OCI-LY3 (cell line): Measurements from ENCODE around the gene LAMA3.

Experiments used
- H2AFZ ChIP-seq: fragments of 200-600, 300-600 bp; shearing (Covaris generic); 2 replicates; pipeline ENCODE4 v1.6.0; 2014; ENCODE audit warnings: antibody characterized with exemption, low read depth, low read length
- H3K27ac ChIP-seq: fragments of 200-600, 300-600 bp; sonication (generic); 2 replicates; pipeline ENCODE4 v1.5.1; 2014; ENCODE audit warnings: mild to moderate bottlenecking, low read length, moderate library complexity, mixed read lengths
- H3K27me3 ChIP-seq: fragments of 200-600, 300-600 bp; sonication (generic); 2 replicates; pipeline ENCODE4 v1.6.1; 2014; ENCODE audit warnings: low read depth, low read length, mixed read lengths
- H3K36me3 ChIP-seq: fragments of 200-600, 300-600 bp; sonication (generic); replicated peaks from 2 replicates; pipeline ENCODE3; 2014; ENCODE audit warnings: low read depth, low read length, mixed read lengths
- H3K4me1 ChIP-seq: fragments of 300-600, 200-600 bp; sonication (generic); 2 replicates; pipeline ENCODE4 v1.6.1; 2014; ENCODE audit warnings: low read length, mixed read lengths
- H3K4me2 ChIP-seq: fragments of 200-600, 300-600 bp; sonication (generic); 2 replicates; pipeline ENCODE4 v1.6.1; 2014; ENCODE audit warnings: low read length, mixed read lengths
- H3K4me3 ChIP-seq: fragments of 300-600, 200-600 bp; sonication (generic); 2 replicates; pipeline ENCODE4 v1.5.1; 2014; ENCODE audit warnings: antibody characterized with exemption, mild to moderate bottlenecking, low read length, moderate library complexity
- H3K79me2 ChIP-seq: fragments of 300-600, 200-600 bp; shearing (Covaris generic); 2 replicates; pipeline ENCODE4 v1.6.1; 2014; ENCODE audit warnings: mild to moderate bottlenecking, low read length, mixed read lengths
- H3K9ac ChIP-seq: fragments of 300-600, 200-600 bp; shearing (Covaris generic); 2 replicates; pipeline ENCODE4 v1.6.0; 2014; ENCODE audit warnings: mild to moderate bottlenecking, low read length, moderate library complexity
- H3K9me3 ChIP-seq: fragments of 200-600, 300-600 bp; shearing (Covaris generic); 2 replicates; pipeline ENCODE4 v1.6.1; 2014; ENCODE audit warnings: low read length, mixed read lengths; ENCODE audit not compliant: insufficient read depth
- H4K20me1 ChIP-seq: fragments of 200-600, 300-600 bp; sonication (generic); 2 replicates; pipeline ENCODE4 v1.6.1; 2016; ENCODE audit warnings: low read length, mixed read lengths; ENCODE audit not compliant: insufficient read depth
- EZH2phosphoT487 ChIP-seq: fragments of 200-600 bp; shearing (Covaris generic); IDR thresholded peaks from 2 replicates; pipeline ENCODE4 v1.6.1; 2018; ENCODE audit warnings: antibody characterized with exemption, mixed run types, low read depth
- TF ChIP-seq, protein P1 (sequence below): fragments of 200-600, 300-600 bp; sonication (generic); IDR thresholded peaks from 2 replicates; pipeline ENCODE4 v1.5.1; 2014; ENCODE audit warnings: antibody characterized with exemption, low read length, low read depth

LAMA3 gene

DNA sequence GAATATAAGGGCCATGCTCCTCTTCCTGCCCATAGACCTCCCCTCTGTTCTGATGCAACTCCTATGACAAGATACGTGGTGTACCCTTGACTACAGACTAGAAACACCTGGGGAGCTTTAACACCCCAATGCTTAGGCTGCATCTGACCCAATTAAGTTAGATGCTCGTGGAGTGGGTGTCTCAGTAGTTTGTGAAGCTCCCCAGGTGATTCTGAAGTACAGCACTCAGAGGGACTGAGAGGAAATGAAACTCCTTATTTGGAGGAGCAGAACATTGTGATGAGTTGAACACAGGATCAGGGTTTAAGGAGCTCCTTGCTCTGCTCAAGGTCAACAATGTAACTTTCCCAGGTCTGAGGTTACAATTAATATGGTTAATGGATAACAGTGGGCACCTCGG, 245.0 kb downstream of the LAMA3 start:
- H3K9me3 ChIP-seq = no peaks in the 10 kb centered on the region
- H3K9ac ChIP-seq = no peak overlapping the region
- no peaks in the 10 kb centered on the region for H4K20me1 ChIP-seq
- H3K4me3 ChIP-seq = no peak overlapping the region
- no peaks in the 10 kb centered on the region for H3K36me3 ChIP-seq
- H3K79me2 ChIP-seq = no peaks in the 10 kb centered on the region
- no peak overlapping the region for H3K4me2 ChIP-seq
- no peak overlapping the region for H2AFZ ChIP-seq
- H3K4me1 ChIP-seq = peaks cover 20% of the 10 kb centered on the region
- TF ChIP-seq EZH2phosphoT487 = no peak
- TF ChIP-seq, protein P1, sequence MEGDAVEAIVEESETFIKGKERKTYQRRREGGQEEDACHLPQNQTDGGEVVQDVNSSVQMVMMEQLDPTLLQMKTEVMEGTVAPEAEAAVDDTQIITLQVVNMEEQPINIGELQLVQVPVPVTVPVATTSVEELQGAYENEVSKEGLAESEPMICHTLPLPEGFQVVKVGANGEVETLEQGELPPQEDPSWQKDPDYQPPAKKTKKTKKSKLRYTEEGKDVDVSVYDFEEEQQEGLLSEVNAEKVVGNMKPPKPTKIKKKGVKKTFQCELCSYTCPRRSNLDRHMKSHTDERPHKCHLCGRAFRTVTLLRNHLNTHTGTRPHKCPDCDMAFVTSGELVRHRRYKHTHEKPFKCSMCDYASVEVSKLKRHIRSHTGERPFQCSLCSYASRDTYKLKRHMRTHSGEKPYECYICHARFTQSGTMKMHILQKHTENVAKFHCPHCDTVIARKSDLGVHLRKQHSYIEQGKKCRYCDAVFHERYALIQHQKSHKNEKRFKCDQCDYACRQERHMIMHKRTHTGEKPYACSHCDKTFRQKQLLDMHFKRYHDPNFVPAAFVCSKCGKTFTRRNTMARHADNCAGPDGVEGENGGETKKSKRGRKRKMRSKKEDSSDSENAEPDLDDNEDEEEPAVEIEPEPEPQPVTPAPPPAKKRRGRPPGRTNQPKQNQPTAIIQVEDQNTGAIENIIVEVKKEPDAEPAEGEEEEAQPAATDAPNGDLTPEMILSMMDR = no peak
- H3K27ac ChIP-seq = no peak overlapping the region
- peaks cover 8% of the 10 kb centered on the region for H3K27me3 ChIP-seq

DNA sequence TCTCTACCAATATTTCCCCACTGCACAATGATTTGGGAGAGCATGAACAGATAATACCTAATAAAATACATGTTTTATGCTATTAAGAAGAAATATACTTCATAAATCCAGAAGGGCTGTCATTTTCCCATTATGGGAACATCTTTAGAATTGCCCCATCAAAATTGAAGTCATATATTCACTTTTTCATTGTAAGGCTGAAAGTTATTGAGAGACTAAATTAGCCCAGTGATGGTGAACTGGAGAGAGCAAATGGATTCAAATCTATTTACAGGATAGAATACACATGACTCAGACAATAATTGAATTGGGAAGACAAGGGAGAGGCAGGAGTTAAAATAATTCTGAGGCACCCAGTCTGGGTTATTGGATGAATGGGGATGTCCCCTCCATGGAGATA, 245.6 kb downstream of the LAMA3 start:
- Histone ChIP-seq H3K36me3 (no peaks in the 10 kb centered on the region), H3K27me3 (peaks cover 8% of the 10 kb centered on the region)
- no peak for TF ChIP-seq EZH2phosphoT487
- TF ChIP-seq, protein P1 = no peak

DNA sequence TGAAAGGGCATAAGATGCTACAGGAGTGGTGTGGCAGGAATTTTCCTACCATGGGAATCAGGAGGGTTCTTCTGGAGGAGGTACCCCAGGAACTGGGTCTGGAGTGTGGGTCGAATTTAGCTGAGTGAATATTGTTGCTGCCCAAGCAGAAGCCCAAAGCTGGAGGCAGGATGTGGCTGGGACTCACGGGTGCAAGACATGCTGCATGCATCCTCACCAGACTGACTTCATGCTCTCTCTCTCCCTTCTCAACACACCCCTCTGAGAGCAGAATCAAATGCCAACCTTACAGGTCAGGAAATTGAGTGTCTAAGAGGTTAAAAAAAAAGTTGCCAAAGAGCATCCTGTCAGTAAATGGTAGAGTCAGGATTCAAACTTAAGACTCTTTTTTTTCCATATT, 246.6 kb downstream of the LAMA3 start:
- no peak overlapping the region for H3K4me3 ChIP-seq
- H3K27ac ChIP-seq = no peak overlapping the region
- H2AFZ ChIP-seq = no peak overlapping the region
- no peaks in the 10 kb centered on the region for H3K9me3 ChIP-seq
- H3K4me1 ChIP-seq = peaks cover 20% of the 10 kb centered on the region
- no peaks in the 10 kb centered on the region for H4K20me1 ChIP-seq
- no peaks in the 10 kb centered on the region for H3K79me2 ChIP-seq
- no peak for TF ChIP-seq EZH2phosphoT487
- TF ChIP-seq, protein P1 = no peak
- no peak overlapping the region for H3K9ac ChIP-seq
- H3K36me3 ChIP-seq = no peaks in the 10 kb centered on the region
- H3K27me3 ChIP-seq = peaks cover 8% of the 10 kb centered on the region
- no peak overlapping the region for H3K4me2 ChIP-seq

More for the DNA sequence above, 245.6 kb downstream of the LAMA3 start:
- Histone ChIP-seq H3K79me2 (no peaks in the 10 kb centered on the region), H3K9ac (no peak overlapping the region), H3K4me1 (peaks cover 20% of the 10 kb centered on the region), H3K4me2 (no peak overlapping the region), H3K27ac (no peak overlapping the region), H2AFZ (no peak overlapping the region), H3K9me3 (no peaks in the 10 kb centered on the region), H3K4me3 (no peak overlapping the region), H4K20me1 (no peaks in the 10 kb centered on the region)

GRCh38 chr18:23936381-23936958, 247.2 kb downstream of the LAMA3 start:
- peaks cover 8% of the 10 kb centered on the region for H3K27me3 ChIP-seq
- peaks cover 20% of the 10 kb centered on the region for H3K4me1 ChIP-seq
- no peak overlapping the region for H2AFZ ChIP-seq
- H3K36me3 ChIP-seq = no peaks in the 10 kb centered on the region
- H3K4me3 ChIP-seq = no peak overlapping the region
- no peak overlapping the region for H3K9ac ChIP-seq
- no peaks in the 10 kb centered on the region for H3K9me3 ChIP-seq
- H4K20me1 ChIP-seq = no peaks in the 10 kb centered on the region
- H3K79me2 ChIP-seq = no peaks in the 10 kb centered on the region
- TF ChIP-seq, protein P1 = no peak
- no peak for TF ChIP-seq EZH2phosphoT487
- no peak overlapping the region for H3K4me2 ChIP-seq
- H3K27ac ChIP-seq = no peak overlapping the region
